SK-N-SH (cell line): ENCODE measurements around the gene OR2T29. TPM values are rescaled to one million over a fixed set of nuclear protein-coding genes. Genes with fewer than 3 reads are reported as not detected.
"Not testable (repeated sequence)": the region's sequence is repeated elsewhere in the genome, so short reads cannot be mapped to it uniquely, and the experiment has no call there.

Experiments
- CTCF ChIA-PET: fragments of 300-600, 350-600 bp; formaldehyde crosslinking; extraction: SDS; loops from one replicate; lab custom pipeline; 2021; lab: Yijun Ruan, JAX
- POLR2A ChIA-PET: fragments of 350-600 bp; sonication (Branson Sonifier 250); formaldehyde crosslinking; extraction: SDS; loops from one replicate; lab custom pipeline; 2020; ENCODE audit warnings: antibody characterized with exemption, inconsistent platforms; lab: Yijun Ruan, JAX
- DNase-seq: peaks from one replicate; pipeline ENCODE4 v3.0.0; 2012
- H2AFZ ChIP-seq: fragments of 200-600 bp; sonication (generic); 2 replicates; pipeline ENCODE4 v1.8.1; 2016; ENCODE audit warnings: antibody characterized with exemption, mild to moderate bottlenecking, low read depth
- H3F3A ChIP-seq: fragments of 200-600 bp; sonication (generic); replicated peaks from 2 replicates; pipeline ENCODE3; 2016; ENCODE audit warnings: antibody characterized with exemption, mild to moderate bottlenecking; ENCODE audit not compliant: insufficient read depth
- H3K27ac ChIP-seq, 2 experiments: fragments of 200-500 bp in 1 of 2; fragments of 200-600 bp in 1 of 2; sonication (Bioruptor generic) in 1 of 2; sonication (generic), shearing (Covaris generic) in 1 of 2; 2 replicates each; pipeline versions ENCODE4 v1.5.1 to v1.6.1; 2014 to 2016; ENCODE audit warnings: low read depth in 2 of 2, inconsistent platforms in 1 of 2, low read length in 1 of 2, mild to moderate bottlenecking in 1 of 2, mixed read lengths in 1 of 2
- H3K27me3 ChIP-seq: fragments of 200-600 bp; sonication (generic), shearing (Covaris generic); 2 replicates; pipeline ENCODE4 v1.6.1; 2016; ENCODE audit warnings: mixed run types; ENCODE audit not compliant: insufficient read depth
- H3K36me3 ChIP-seq, 2 experiments: fragments of 200-500 bp in 1 of 2; fragments of 200-600 bp in 1 of 2; sonication (Bioruptor generic) in 1 of 2; sonication (generic) in 1 of 2; replicated peaks in 1 of 2; 2 replicates each; pipeline versions ENCODE3 to v1.5.1; 2014 to 2016; ENCODE audit warnings: low read length in 1 of 2, mild to moderate bottlenecking in 1 of 2; ENCODE audit not compliant: insufficient read depth in 2 of 2, control insufficient read depth in 1 of 2
- H3K4me1 ChIP-seq, 2 experiments: fragments of 200-500 bp in 1 of 2; fragments of 200-600 bp in 1 of 2; sonication (Bioruptor generic) in 1 of 2; sonication (generic), shearing (Covaris generic) in 1 of 2; 2 replicates each; pipeline versions ENCODE4 v1.5.1 to v1.6.1; 2014 to 2016; ENCODE audit warnings: low read depth in 1 of 2, low read length in 1 of 2, mixed run types in 1 of 2; ENCODE audit not compliant: insufficient read depth in 2 of 2, control insufficient read depth in 1 of 2
- H3K4me2 ChIP-seq: fragments of 200-600 bp; sonication (generic), shearing (Covaris generic); 2 replicates; pipeline ENCODE4 v1.6.1; 2017; ENCODE audit warnings: mixed run types
- H3K4me3 ChIP-seq, 2 experiments: fragments of 200-500 bp in 1 of 2; fragments of 200-600 bp in 1 of 2; sonication (Bioruptor generic) in 1 of 2; sonication (generic), shearing (Covaris generic) in 1 of 2; 2 replicates each; pipeline versions ENCODE4 v1.5.1 to v1.8.1; 2014 to 2016; ENCODE audit warnings: low read depth in 2 of 2, inconsistent platforms in 1 of 2, low read length in 1 of 2, mild to moderate bottlenecking in 1 of 2, mixed read lengths in 1 of 2, moderate library complexity in 1 of 2
- H3K79me2 ChIP-seq: fragments of 200-600 bp; sonication (generic); 2 replicates; pipeline ENCODE4 v1.8.1; 2017; ENCODE audit warnings: mild to moderate bottlenecking; ENCODE audit not compliant: insufficient read depth
- H3K9ac ChIP-seq: fragments of 200-600 bp; sonication (generic); 2 replicates; pipeline ENCODE4 v1.6.1; 2017; ENCODE audit warnings: mixed run types
- H3K9me2 ChIP-seq: fragments of 200-600 bp; sonication (generic); 2 replicates; pipeline ENCODE4 v1.6.1; 2017; ENCODE audit warnings: mixed run types
- H3K9me3 ChIP-seq: fragments of 200-600 bp; sonication (generic); 2 replicates; pipeline ENCODE4 v1.6.1; 2017; ENCODE audit warnings: mixed run types, mild to moderate bottlenecking, moderate library complexity
- H4K20me1 ChIP-seq: fragments of 200-600 bp; sonication (generic); 2 replicates; pipeline ENCODE4 v1.6.1; 2017; ENCODE audit warnings: mild to moderate bottlenecking, mixed run types; ENCODE audit not compliant: insufficient read depth
- EP300 ChIP-seq, 2 experiments: IDR thresholded peaks; 2 replicates each; pipeline versions ENCODE4 v1.4.0 to v1.6.1; 2012; ENCODE audit warnings: borderline replicate concordance in 1 of 2, low read depth in 1 of 2, low read length in 1 of 2
- IRF3 ChIP-seq: fragments of 150-350 bp; IDR thresholded peaks from 2 replicates; pipeline ENCODE4 v1.6.1; 2016; ENCODE audit warnings: mild to moderate bottlenecking, low read depth, low read length
- NFIC ChIP-seq: IDR thresholded peaks from 2 replicates; pipeline ENCODE4 v1.4.0; 2012; ENCODE audit warnings: borderline replicate concordance
- PBX3 ChIP-seq: IDR thresholded peaks from 2 replicates; pipeline ENCODE4; 2012
- RAD21 ChIP-seq: IDR thresholded peaks from 2 replicates; pipeline ENCODE4 v1.6.1; 2012; ENCODE audit warnings: mild to moderate bottlenecking, low read length
- TCF12 ChIP-seq: IDR thresholded peaks from 2 replicates; pipeline ENCODE4 v1.4.0; 2012
- TEAD4 ChIP-seq: IDR thresholded peaks from 2 replicates; pipeline ENCODE4 v1.4.0; 2012; ENCODE audit warnings: mild to moderate bottlenecking, borderline replicate concordance; ENCODE audit not compliant: insufficient read depth
- USF1 ChIP-seq: IDR thresholded peaks from 2 replicates; pipeline ENCODE4 v1.4.0; 2012; ENCODE audit warnings: low read depth, borderline replicate concordance
- ZBTB33 ChIP-seq: IDR thresholded peaks from 2 replicates; pipeline ENCODE4 v1.4.0; 2012; ENCODE audit warnings: low read depth, borderline replicate concordance
- WGBS: methylation state at CpG from one replicate; pipeline ENCODE4 v1.1.6; 2017; ENCODE audit warnings: low lambda C conversion rate; 5-methylcytosine and 5-hydroxymethylcytosine counted together
- polyA plus RNA-seq, 3 experiments: library from polyadenylated mRNA; depleted of rRNA; stranded (reverse); fragments of >200 nt; gene quantifications; 2 replicates each; pipeline ENCODE4 v1.2.3, GENCODE V29; 2012

OR2T29 gene
- polyA plus RNA-seq, 1 of the 3 experiments (the other 2 are of a cell fraction) = not detected

- H3K79me2 ChIP-seq = no peaks in the 10 kb centered on the region
- POLR2A ChIA-PET = no interaction called here
- no peak overlapping the region for H3K9ac ChIP-seq
- H3K4me2 ChIP-seq = no peak overlapping the region
- CTCF ChIA-PET = no interaction called here
- no peaks in the 10 kb centered on the region for H4K20me1 ChIP-seq
- no peaks in the 10 kb centered on the region for H3K36me3 ChIP-seq
- H3K27me3 ChIP-seq = no peaks in the 10 kb centered on the region
- H3K9me2 ChIP-seq = no peaks in the 10 kb centered on the region
- no peak overlapping the region for H3K4me3 ChIP-seq
- DNase-seq = no peak
- no peak for TF ChIP-seq TCF12
- no peak for TF ChIP-seq RAD21
- TF ChIP-seq ZBTB33 = no peak
- no peak for TF ChIP-seq NFIC
- no peak for TF ChIP-seq TEAD4
- TF ChIP-seq EP300 (IDR thresholded peaks at IDR 0.05; ENCODE audit: borderline replicate concordance in 1 of 2, low read depth in 1 of 2, low read length in 1 of 2) = no peak
- no peak for TF ChIP-seq IRF3
- no peak for TF ChIP-seq USF1
- TF ChIP-seq PBX3 = no peak
- no peaks in the 10 kb centered on the region for H3K9me3 ChIP-seq
- H3K27ac ChIP-seq = no peak overlapping the region
- 3% methylated on average over 6 of the region's 12 CpGs for WGBS
- H3K4me1 ChIP-seq = no peaks in the 10 kb centered on the region
- H3F3A ChIP-seq = no peaks in the 10 kb centered on the region
- H2AFZ ChIP-seq = no peak overlapping the region
Observed at GRCh38 chr1:248521856-248522255, 40.7 kb downstream of the OR2T29 start.

- POLR2A ChIA-PET, H3K27me3 ChIP-seq: not testable (repeated sequence)
Observed at GRCh38 chr1:248510217-248510616, 52.4 kb downstream of the OR2T29 start.

GRCh38 chr1:248507773-248508172, 54.8 kb downstream of the OR2T29 start, which contains the start of gene OR2G6:
Gene OR2G6 (plus strand): TSS chr1:248508073. CDS start chr1:248521647, 13,574 bp downstream.
- H3F3A ChIP-seq, H3K27me3 ChIP-seq, DNase-seq, H4K20me1 ChIP-seq, H3K9me2 ChIP-seq, H3K4me1 ChIP-seq, H3K27ac ChIP-seq, H3K79me2 ChIP-seq, H3K9ac ChIP-seq, POLR2A ChIA-PET, CTCF ChIA-PET, H3K36me3 ChIP-seq, H3K9me3 ChIP-seq, H3K4me2 ChIP-seq, H2AFZ ChIP-seq, H3K4me3 ChIP-seq: not testable (repeated sequence)
- no CpG with 5 or more reads among the region's 2 CpGs for WGBS

More at GRCh38 chr1:248510217-248510616, 52.4 kb downstream of the OR2T29 start:
- H3K9me3 ChIP-seq, H3K9ac ChIP-seq, H3K4me1 ChIP-seq, H2AFZ ChIP-seq, H3K4me3 ChIP-seq, H4K20me1 ChIP-seq, H3K9me2 ChIP-seq, H3K27ac ChIP-seq, DNase-seq, CTCF ChIA-PET, H3K79me2 ChIP-seq, H3K36me3 ChIP-seq, H3K4me2 ChIP-seq, H3F3A ChIP-seq: not testable (repeated sequence)
